ENCODE measurements around the gene KCNA2.

The KCNA2 gene

GRCh38 chr1:110605901-110606656 is at the start of gene KCNA2:
Gene KCNA2 (minus strand): TSS chr1:110606358. CDS start chr1:110604782, 1,576 bp downstream.
- TF ChIP-seq, protein P1, sequence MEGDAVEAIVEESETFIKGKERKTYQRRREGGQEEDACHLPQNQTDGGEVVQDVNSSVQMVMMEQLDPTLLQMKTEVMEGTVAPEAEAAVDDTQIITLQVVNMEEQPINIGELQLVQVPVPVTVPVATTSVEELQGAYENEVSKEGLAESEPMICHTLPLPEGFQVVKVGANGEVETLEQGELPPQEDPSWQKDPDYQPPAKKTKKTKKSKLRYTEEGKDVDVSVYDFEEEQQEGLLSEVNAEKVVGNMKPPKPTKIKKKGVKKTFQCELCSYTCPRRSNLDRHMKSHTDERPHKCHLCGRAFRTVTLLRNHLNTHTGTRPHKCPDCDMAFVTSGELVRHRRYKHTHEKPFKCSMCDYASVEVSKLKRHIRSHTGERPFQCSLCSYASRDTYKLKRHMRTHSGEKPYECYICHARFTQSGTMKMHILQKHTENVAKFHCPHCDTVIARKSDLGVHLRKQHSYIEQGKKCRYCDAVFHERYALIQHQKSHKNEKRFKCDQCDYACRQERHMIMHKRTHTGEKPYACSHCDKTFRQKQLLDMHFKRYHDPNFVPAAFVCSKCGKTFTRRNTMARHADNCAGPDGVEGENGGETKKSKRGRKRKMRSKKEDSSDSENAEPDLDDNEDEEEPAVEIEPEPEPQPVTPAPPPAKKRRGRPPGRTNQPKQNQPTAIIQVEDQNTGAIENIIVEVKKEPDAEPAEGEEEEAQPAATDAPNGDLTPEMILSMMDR (IDR thresholded peaks at IDR 0.05; ENCODE audit: low read depth, low read length) = no peak
- H3K4me3 ChIP-seq (ENCODE audit: low read depth, low read length) = no peak within 1 kb of the TSS

DNA sequence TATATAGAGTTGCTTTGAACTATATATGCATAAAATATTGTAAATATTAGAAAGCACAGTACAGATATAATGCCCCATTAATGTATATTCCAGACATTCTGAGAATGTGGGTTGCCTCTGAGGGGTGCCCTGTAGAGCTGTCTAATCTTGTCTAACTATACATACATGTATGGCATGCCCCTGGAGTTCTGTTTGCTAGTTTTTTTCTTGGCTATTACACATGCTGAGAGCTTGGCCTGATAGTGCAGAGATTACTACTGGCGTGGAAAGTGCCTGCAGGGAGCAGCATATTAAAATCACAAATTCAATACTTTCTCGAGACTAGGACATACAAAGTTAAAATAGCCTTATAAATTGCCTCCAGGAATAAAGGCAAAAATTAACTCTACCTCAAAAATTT is 44.5 kb upstream of the KCNA2 start:
- TF ChIP-seq, protein P1 (IDR thresholded peaks at IDR 0.05; ENCODE audit: low read depth, low read length) = no peak
- no peak overlapping the region for H3K4me3 ChIP-seq (ENCODE audit: low read depth, low read length)

DNA sequence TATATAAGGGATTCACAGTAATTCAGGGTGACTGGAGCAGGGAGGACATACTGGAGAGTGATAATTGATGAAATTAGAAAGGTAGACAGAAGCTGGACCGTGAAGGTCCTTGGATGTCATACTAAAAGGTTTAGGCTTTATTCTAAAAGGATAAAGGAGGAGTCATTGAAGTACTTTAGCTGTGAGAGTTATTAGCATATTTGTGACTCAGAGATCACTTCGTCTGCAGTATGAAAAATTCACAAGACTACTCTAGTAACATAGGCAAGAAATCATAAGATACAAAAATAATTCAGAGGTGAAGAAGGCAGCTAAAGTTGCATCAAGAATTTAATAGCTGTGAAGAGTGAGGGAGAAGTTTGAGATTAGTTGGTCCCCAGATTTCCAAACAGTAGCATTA is 42.3 kb upstream of the KCNA2 start:
- TF ChIP-seq, protein P1 (IDR thresholded peaks at IDR 0.05; ENCODE audit: low read depth, low read length) = no peak
- no peak overlapping the region for H3K4me3 ChIP-seq (ENCODE audit: low read depth, low read length)

- no peak overlapping the region for H3K4me3 ChIP-seq (ENCODE audit: low read depth, low read length)
- TF ChIP-seq, protein P1 (IDR thresholded peaks at IDR 0.05; ENCODE audit: low read depth, low read length) = no peak
Observed at GRCh38 chr1:110647254-110647891, 41.2 kb upstream of the KCNA2 start.

GRCh38 chr1:110645821-110646735 is 39.9 kb upstream of the KCNA2 start:
- H3K4me3 ChIP-seq (ENCODE audit: low read depth, low read length) = no peak overlapping the region
- TF ChIP-seq, protein P1 (IDR thresholded peaks at IDR 0.05; ENCODE audit: low read depth, low read length) = no peak

- TF ChIP-seq, protein P1 (IDR thresholded peaks at IDR 0.05; ENCODE audit: low read depth, low read length) = no peak
- no peak overlapping the region for H3K4me3 ChIP-seq (ENCODE audit: low read depth, low read length)
Observed at GRCh38 chr1:110645211-110645610, 39.1 kb upstream of the KCNA2 start.
